HG03060 (cell line): Measurements from ENCODE around the gene ATP6V0A1.

Experiments
- ATAC-seq: cut with Tn5 transposase; IDR thresholded peaks from one replicate; pipeline ENCODE4 v1.9.1; 2021; ENCODE audit warnings: low read depth, moderate number of reproducible peaks; ENCODE audit not compliant: unreplicated experiment

ATP6V0A1 gene

GRCh38 chr17:42518046-42518754 is 59.5 kb downstream of the ATP6V0A1 start:
- no peak for ATAC-seq

- ATAC-seq, result no peak
Measured at GRCh38 chr17:42518755-42519545, 60.3 kb downstream of the ATP6V0A1 start.

GRCh38 chr17:42519546-42520491 is 61.1 kb downstream of the ATP6V0A1 start:
- no peak for ATAC-seq

DNA sequence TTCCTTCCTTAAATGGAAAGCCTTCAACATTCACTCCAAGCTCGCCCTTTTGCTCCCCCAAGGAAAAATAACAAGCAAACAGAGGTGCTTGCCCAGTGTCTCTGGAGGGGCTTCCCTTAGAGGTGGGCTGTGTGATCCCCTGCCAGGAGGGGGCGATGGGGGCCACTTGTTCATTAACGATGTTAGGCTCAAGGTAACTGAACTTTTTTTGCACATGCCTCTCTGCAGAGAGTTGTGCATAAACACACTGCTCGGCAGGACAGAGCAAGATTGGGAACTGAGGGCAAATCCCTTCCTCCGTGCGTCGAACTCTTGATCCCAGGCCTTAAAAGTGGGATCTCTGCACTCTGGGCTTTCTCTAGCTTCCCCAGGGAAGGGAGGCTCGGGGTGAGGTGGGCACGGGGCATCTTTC is 61.9 kb downstream of the ATP6V0A1 start:
- no peak for ATAC-seq

GRCh38 chr17:42521036-42521435 is 62.4 kb downstream of the ATP6V0A1 start:
- ATAC-seq, result no peak

DNA sequence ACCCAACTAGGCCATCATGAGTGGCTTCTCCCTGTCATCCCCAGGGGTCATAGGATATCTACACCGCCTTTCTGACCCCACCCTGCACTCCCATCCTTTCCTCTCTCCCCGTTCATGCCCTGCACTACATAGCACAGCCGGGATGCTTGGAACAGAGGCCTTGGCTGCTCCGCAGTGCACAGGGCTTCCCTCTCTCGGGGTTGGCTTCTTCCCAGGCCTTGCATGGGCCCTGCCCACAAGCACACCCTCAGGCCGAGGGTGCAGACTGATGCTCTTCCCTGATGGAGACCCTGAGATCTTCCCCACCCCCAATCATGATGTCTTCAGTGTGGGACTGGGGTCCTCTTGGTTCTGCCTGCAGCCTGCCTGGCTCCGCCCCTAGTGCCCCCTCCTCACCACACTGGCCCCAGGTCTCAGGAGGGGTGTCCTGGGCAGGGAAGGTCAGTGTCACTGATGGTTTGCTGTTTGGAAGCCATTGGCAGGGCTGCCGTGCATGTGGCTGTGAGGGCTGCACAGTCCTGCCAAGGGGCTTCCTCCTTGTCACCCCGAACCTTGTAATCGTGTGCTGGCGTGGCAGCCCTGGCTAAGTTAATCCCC is 63.1 kb downstream of the ATP6V0A1 start:
- no peak for ATAC-seq

- no peak for ATAC-seq
Measured at GRCh38 chr17:42522263-42522790, 63.6 kb downstream of the ATP6V0A1 start.

DNA sequence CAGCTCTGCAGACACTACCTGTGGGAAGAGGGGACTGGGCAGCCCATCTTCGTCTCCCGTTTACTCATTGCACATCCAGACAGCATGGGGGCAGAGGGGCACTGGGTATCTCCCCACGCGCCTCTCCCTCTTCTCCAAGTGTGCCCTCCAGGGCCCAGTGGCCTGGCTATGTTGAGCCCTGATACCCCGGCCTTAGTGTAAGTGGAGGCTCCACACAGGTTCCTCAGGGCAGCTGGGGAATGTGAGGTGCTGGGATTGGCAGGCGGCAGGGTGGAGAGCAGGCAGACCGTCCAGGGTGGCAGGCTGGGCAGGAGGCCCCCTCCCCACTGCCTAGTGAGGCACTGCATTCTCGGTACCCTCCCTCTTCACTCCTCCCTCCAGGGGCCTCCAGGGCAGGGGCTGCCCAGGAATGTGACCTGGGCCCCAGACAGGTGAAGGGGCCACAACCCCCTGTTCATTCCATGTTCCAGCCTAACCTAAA is 64.2 kb downstream of the ATP6V0A1 start:
- no peak for ATAC-seq

DNA sequence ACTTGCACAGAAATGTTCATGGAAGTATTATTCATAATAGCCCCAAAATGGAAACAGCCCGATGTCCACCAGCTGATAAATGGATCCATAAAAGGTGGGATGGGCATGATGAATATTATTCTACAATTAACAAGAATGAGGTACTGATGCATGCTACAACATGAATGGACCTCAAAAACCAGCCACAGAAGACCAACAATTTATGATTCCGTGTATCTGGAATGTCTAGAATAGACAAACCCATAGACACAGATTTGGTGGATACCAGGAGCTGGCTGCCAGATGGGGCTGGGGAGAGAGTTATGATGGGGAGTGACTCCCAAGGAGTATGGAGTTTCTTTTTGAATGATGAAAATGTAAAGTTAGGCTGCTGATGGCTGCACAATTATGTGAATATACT is 66.5 kb downstream of the ATP6V0A1 start:
- ATAC-seq, result no peak

DNA sequence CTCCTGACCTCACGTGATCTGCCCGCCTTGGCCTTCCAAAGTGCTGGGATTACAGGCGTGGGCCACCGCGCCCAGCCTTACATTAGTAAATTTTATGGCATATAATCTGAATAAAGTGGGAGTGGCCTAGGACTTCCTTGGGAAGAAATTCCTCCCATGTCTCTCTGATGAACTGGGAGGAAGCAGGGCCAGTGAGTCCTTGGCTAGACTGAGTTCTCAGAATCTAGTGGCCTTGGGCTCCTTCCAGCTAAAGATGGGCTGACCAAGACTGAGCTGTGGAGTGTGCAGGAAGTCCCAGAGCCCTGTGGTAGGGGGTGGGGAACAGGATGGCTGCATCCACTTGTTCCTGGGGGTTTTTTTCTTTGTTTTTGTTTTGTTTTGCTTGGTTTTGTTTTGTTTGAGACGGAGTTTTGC is 67.4 kb downstream of the ATP6V0A1 start:
- no peak for ATAC-seq

GRCh38 chr17:42527932-42528331 is 69.3 kb downstream of the ATP6V0A1 start:
- ATAC-seq, result no peak

DNA sequence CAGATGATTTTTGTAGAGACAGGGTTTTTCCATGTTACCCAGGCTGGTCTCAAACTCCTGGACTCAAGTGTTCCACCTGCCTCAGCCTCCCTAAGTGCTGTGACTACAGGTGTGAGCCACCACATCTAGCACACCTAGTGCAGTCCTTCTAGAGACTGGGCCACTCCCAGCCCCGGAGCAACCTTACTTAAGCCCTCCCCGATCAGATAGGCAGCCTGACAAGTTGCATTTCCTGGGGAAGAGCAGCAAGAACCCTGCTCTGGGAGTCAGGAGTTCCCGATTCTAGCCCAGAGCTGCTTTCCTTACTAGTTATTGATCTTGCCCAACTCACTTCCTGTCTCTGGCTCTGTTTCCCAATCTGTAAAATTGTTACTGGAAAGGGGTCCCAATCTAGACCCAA is 70.4 kb downstream of the ATP6V0A1 start:
- ATAC-seq, result no peak

- ATAC-seq, result no peak
Measured at GRCh38 chr17:42530952-42531454, 72.3 kb downstream of the ATP6V0A1 start.

DNA sequence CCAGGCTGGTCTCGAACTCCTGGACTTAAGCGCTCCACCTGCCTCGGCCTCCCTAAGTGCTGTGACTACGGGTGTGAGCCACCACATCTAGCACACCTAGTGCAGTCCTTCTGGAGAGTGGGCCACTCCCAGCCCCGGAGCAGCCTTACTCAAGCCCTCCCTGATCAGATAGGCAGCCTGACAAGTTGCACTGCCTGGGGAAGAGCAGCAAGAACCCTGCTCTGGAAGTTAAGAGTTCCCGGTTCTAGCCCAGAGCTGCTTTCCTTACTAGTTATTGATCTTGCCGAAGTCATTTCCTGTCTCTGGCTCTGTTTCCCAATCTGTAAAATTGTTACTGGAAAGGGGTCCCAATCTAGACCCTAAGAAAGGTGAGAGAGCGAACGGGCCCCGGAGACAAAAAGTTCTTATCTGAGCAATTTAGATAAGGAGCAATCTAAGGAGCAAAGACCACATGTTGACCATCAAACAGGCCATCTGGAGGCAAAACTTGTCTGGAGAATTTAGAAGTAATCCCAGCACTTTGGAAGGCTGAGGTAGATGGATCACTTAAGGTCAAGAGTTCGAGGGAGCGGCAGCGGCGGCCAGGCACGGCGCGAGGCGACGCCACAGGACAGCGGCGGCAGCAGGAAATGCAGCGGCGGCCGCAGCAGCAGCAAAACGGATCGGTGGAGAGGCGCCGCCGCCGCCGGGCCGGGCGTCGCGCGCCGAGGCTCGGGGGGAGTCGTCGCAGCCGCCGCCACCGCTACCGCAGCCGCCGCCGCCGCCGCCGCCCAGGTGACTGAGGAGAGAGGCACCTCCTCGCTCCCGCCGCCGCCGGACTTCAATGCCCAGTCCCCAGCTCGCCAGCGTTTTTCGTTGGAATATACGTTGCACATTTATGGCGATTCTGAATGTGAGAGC is 73.0 kb downstream of the ATP6V0A1 start:
- no peak for ATAC-seq

- ATAC-seq, result no peak
Measured at GRCh38 chr17:42535155-42536047, 76.7 kb downstream of the ATP6V0A1 start.

- ATAC-seq, result peak; percentile 50
Measured at GRCh38 chr17:42536048-42536371, 77.3 kb downstream of the ATP6V0A1 start, which contains the start of gene NAGLU. TSS of gene NAGLU (plus strand) at chr17:42536241. CDS start at chr17:42536273, 32 bp downstream.

DNA sequence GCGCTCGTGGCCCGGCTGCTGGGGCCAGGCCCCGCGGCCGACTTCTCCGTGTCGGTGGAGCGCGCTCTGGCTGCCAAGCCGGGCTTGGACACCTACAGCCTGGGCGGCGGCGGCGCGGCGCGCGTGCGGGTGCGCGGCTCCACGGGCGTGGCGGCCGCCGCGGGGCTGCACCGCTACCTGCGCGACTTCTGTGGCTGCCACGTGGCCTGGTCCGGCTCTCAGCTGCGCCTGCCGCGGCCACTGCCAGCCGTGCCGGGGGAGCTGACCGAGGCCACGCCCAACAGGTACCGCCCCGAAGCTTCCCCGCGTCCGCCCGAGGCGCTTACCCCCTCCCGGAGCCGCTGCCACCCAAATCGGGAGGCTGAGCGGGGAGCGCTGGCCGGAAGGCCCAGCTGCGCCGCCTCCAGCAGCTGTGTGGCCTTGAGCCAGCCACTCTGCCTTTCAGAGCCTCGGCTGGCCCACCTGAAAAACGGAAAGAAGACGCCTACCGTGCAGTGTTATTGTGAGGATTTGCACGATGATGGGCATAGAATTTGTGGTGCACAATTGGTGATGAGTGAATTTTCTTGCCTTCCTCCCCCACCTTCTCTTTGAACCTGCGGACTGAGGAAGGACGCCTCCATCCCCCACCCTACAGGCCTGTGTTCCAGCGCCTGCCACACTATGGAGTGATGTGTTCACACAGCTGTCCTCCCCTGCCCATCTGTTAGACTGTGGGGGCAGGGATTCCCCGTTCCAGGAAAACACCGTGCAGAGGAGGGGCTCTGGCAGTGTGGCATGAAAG is 77.9 kb downstream of the ATP6V0A1 start:
- ATAC-seq, result peak; percentile 28
